KMS-11 (cell line): ENCODE measurements around the gene IMMP2L.

Experiments
- H2AFZ ChIP-seq: fragments of 200-600 bp; sonication (generic); 2 replicates; pipeline ENCODE4 v1.6.1; 2016; ENCODE audit warnings: antibody characterized with exemption, mixed run types, low read depth
- H3K27ac ChIP-seq: fragments of 200-600 bp; sonication (generic); 2 replicates; pipeline ENCODE4 v1.6.1; 2016; ENCODE audit warnings: mild to moderate bottlenecking, mixed run types
- H3K27me3 ChIP-seq: fragments of 200-600 bp; sonication (generic); 2 replicates; pipeline ENCODE4 v1.6.1; 2017; ENCODE audit warnings: mild to moderate bottlenecking, low read depth, mixed run types, moderate library complexity; ENCODE audit not compliant: insufficient read depth
- H3K36me3 ChIP-seq: fragments of 200-600 bp; sonication (generic); 2 replicates; pipeline ENCODE4 v1.6.1; 2017; ENCODE audit warnings: mild to moderate bottlenecking, mixed run types; ENCODE audit not compliant: insufficient read depth
- H3K4me1 ChIP-seq: fragments of 200-600 bp; sonication (generic); 2 replicates; pipeline ENCODE4 v1.6.1; 2016; ENCODE audit warnings: mild to moderate bottlenecking, low read depth, mixed run types; ENCODE audit not compliant: poor library complexity, severe bottlenecking
- H3K4me2 ChIP-seq: fragments of 200-600 bp; sonication (generic); 2 replicates; pipeline ENCODE4 v1.7.0; 2016; ENCODE audit warnings: mild to moderate bottlenecking, mixed run types
- H3K4me3 ChIP-seq: fragments of 200-600 bp; sonication (generic); IDR thresholded peaks from 2 replicates; pipeline ENCODE4 v1.6.1; 2017; ENCODE audit warnings: low read depth, low read length, mixed read lengths; ENCODE audit not compliant: insufficient read depth
- H3K79me2 ChIP-seq: fragments of 200-600 bp; sonication (generic); 2 replicates; pipeline ENCODE4 v1.6.1; 2016; ENCODE audit warnings: low read depth, mixed run types; ENCODE audit not compliant: insufficient read depth
- H3K9ac ChIP-seq: fragments of 200-600 bp; sonication (generic); 2 replicates; pipeline ENCODE4 v1.6.1; 2016; ENCODE audit warnings: mild to moderate bottlenecking, mixed run types
- H4K20me1 ChIP-seq: fragments of 200-600 bp; sonication (generic); 2 replicates; pipeline ENCODE4 v1.6.1; 2016; ENCODE audit warnings: mild to moderate bottlenecking, mixed run types; ENCODE audit not compliant: insufficient read depth
- CTCF ChIP-seq: fragments of 200-600 bp; sonication (generic); conservative IDR thresholded peaks from 2 replicates; pipeline ENCODE4 v1.6.1; 2017; ENCODE audit warnings: low read depth, mild to moderate bottlenecking, antibody characterized with exemption, low read length, moderate library complexity, mixed read lengths

IMMP2L gene

GRCh38 chr7:111532625-111533024 lies 29.7 kb downstream of the IMMP2L start:
- no peak for TF ChIP-seq CTCF
- no peak overlapping the region for H2AFZ ChIP-seq
- H3K36me3 ChIP-seq, result no peaks in the 10 kb centered on the region
- peaks cover 20% of the 10 kb centered on the region for H3K4me1 ChIP-seq
- no peak overlapping the region for H3K4me3 ChIP-seq
- H3K4me2 ChIP-seq, result no peak overlapping the region
- H3K27me3 ChIP-seq, result peaks cover 12% of the 10 kb centered on the region
- H3K79me2 ChIP-seq, result no peaks in the 10 kb centered on the region
- H3K27ac ChIP-seq, result no peak overlapping the region
- no peaks in the 10 kb centered on the region for H4K20me1 ChIP-seq
- H3K9ac ChIP-seq, result no peak overlapping the region

GRCh38 chr7:111531993-111532392 lies 30.3 kb downstream of the IMMP2L start:
- Histone ChIP-seq H3K4me3 (no peak overlapping the region), H3K9ac (no peak overlapping the region), H3K4me2 (no peak overlapping the region), H3K27ac (no peak overlapping the region), H3K4me1 (peaks cover 24% of the 10 kb centered on the region), H3K36me3 (no peaks in the 10 kb centered on the region), H3K79me2 (no peaks in the 10 kb centered on the region), H4K20me1 (no peaks in the 10 kb centered on the region), H3K27me3 (peaks cover 12% of the 10 kb centered on the region), H2AFZ (no peak overlapping the region)
- TF ChIP-seq CTCF, result no peak

GRCh38 chr7:111530356-111530668 lies 32.0 kb downstream of the IMMP2L start:
- no peak for TF ChIP-seq CTCF
- Histone ChIP-seq H3K27ac (no peak overlapping the region), H3K4me1 (peaks cover 24% of the 10 kb centered on the region), H4K20me1 (no peaks in the 10 kb centered on the region), H3K4me3 (no peak overlapping the region), H2AFZ (no peak overlapping the region), H3K27me3 (peaks cover 12% of the 10 kb centered on the region), H3K36me3 (no peaks in the 10 kb centered on the region), H3K79me2 (no peaks in the 10 kb centered on the region), H3K9ac (no peak overlapping the region), H3K4me2 (no peak overlapping the region)

GRCh38 chr7:111529507-111530355 lies 32.6 kb downstream of the IMMP2L start:
- no peak overlapping the region for H3K27ac ChIP-seq
- H2AFZ ChIP-seq, result no peak overlapping the region
- H3K4me1 ChIP-seq, result peaks cover 24% of the 10 kb centered on the region
- no peaks in the 10 kb centered on the region for H3K36me3 ChIP-seq
- H3K9ac ChIP-seq, result no peak overlapping the region
- TF ChIP-seq CTCF, result no peak
- H3K4me2 ChIP-seq, result no peak overlapping the region
- H3K4me3 ChIP-seq, result no peak overlapping the region
- H4K20me1 ChIP-seq, result no peaks in the 10 kb centered on the region
- no peaks in the 10 kb centered on the region for H3K79me2 ChIP-seq
- peaks cover 12% of the 10 kb centered on the region for H3K27me3 ChIP-seq
